GM21447 (cell line): ENCODE measurements around the gene CXCL6.

Experiments
- ATAC-seq: cut with Tn5 transposase; IDR thresholded peaks from one replicate; pipeline ENCODE4 v1.9.1; 2021; ENCODE audit not compliant: unreplicated experiment

Gene CXCL6

GRCh38 chr4:73841243-73841925 is 4.9 kb downstream of the CXCL6 start:
- ATAC-seq = no peak

GRCh38 chr4:73842696-73843095 is 6.2 kb downstream of the CXCL6 start:
- no peak for ATAC-seq

GRCh38 chr4:73843369-73843768 is 6.9 kb downstream of the CXCL6 start:
- ATAC-seq = no peak

- ATAC-seq = no peak
These were observed 7.9 kb downstream of the CXCL6 start for GRCh38 chr4:73844345-73844744.

GRCh38 chr4:73844806-73845205 is 8.3 kb downstream of the CXCL6 start:
- ATAC-seq = no peak

GRCh38 chr4:73847526-73848182 is 11.2 kb downstream of the CXCL6 start:
- no peak for ATAC-seq

GRCh38 chr4:73848183-73848777 is 11.8 kb downstream of the CXCL6 start:
- ATAC-seq = no peak

- no peak for ATAC-seq
These were observed 13.9 kb downstream of the CXCL6 start for GRCh38 chr4:73850261-73850970.

- no peak for ATAC-seq
These were observed 14.8 kb downstream of the CXCL6 start for GRCh38 chr4:73851293-73851692.

- ATAC-seq = no peak
These were observed 16.3 kb downstream of the CXCL6 start for GRCh38 chr4:73852771-73853170.

GRCh38 chr4:73853246-73853704 is 16.8 kb downstream of the CXCL6 start, which contains the start of gene PF4V1:
TSS of gene PF4V1 (plus strand) at chr4:73853296. CDS start at chr4:73853363, 67 bp downstream.
- ATAC-seq = no peak

GRCh38 chr4:73853718-73854473 is 17.4 kb downstream of the CXCL6 start:
- no peak for ATAC-seq

- ATAC-seq = no peak
These were observed 18.9 kb downstream of the CXCL6 start for GRCh38 chr4:73855406-73855805.

- no peak for ATAC-seq
These were observed 20.0 kb downstream of the CXCL6 start for GRCh38 chr4:73856518-73856917.

GRCh38 chr4:73859614-73860088 is 23.2 kb downstream of the CXCL6 start:
- no peak for ATAC-seq

- no peak for ATAC-seq
These were observed 23.7 kb downstream of the CXCL6 start for GRCh38 chr4:73860181-73860580.

GRCh38 chr4:73860917-73861316 is 24.4 kb downstream of the CXCL6 start:
- ATAC-seq = no peak

GRCh38 chr4:73862322-73862721 is 25.8 kb downstream of the CXCL6 start:
- no peak for ATAC-seq

- ATAC-seq = no peak
These were observed 27.9 kb downstream of the CXCL6 start for GRCh38 chr4:73864365-73864764.

GRCh38 chr4:73864961-73865360 is 28.5 kb downstream of the CXCL6 start:
- no peak for ATAC-seq
